Measurements from ENCODE around the gene PLCB3.

The PLCB3 gene

DNA sequence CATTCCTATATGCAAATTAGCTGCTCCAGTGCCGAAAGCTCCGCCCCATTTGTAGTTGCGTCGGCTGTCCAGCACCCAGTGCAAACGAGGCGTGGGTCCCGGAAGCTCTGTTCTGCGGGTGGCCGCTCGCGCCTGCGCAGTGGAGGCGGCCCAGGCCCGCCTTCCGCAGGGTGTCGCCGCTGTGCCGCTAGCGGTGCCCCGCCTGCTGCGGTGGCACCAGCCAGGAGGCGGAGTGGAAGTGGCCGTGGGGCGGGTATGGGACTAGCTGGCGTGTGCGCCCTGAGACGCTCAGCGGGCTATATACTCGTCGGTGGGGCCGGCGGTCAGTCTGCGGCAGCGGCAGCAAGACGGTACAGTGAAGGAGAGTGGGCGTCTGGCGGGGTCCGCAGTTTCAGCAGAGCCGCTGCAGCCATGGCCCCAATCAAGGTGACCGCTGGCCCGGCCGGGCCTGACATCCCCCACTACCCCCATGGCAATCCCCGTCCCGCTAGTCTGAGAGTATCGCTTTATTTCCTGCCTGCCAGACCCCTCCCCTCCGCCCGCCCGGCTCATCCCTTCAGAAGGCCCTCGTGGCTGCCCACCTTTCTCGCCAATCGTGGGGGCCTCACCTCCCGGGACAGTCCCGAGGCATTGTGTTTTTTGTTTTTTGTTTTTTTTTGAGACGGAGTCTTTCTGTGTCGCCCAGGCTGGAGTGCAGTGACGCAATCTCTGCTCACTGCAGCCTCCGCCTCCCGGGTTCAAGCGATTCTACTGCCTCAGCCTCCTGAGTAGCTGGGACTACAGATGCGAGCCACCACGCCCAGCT lies 66.8 kb downstream of the PLCB3 start, which contains the start of gene PRDX5:
TSS of gene PRDX5 (plus strand) at position 161 of the 805 bp plus-strand sequence. CDS start at position 256, 95 bp downstream.
- in situ Hi-C loops (cut with MboI; ENCODE audit: low sequenced_read_pairs), result no loop called here
